Activated CD8-positive, alpha-beta memory T cell treated with anti-CD3 and anti-CD28 coated beads, Interleukin-2, amount 50 U/mL, for 48 hours (primary cell): ENCODE results near the gene BRD3OS.
"Not testable (repeated sequence)": the region's sequence is repeated elsewhere in the genome, so short reads cannot be mapped to it uniquely, and the experiment has no call there.

Experiments
- DNase-seq: peaks from one replicate; pipeline ENCODE4 v3.0.0-alpha.2; 2020

Gene BRD3OS

GRCh38 chr9:134066526-134066912 is 41.2 kb downstream of the BRD3OS start:
- DNase-seq: no peak

GRCh38 chr9:134066913-134067851 is 41.9 kb downstream of the BRD3OS start:
- DNase-seq: peak; percentile 71

GRCh38 chr9:134067904-134068743 is 42.8 kb downstream of the BRD3OS start, which contains the start of gene BRD3:
TSS of gene BRD3 (minus strand) at chr9:134068026. CDS start at chr9:134053477, 14,549 bp downstream.
- DNase-seq: peak; percentile 89

- DNase-seq: no peak
These were observed 43.6 kb downstream of the BRD3OS start for GRCh38 chr9:134068744-134069479.

- DNase-seq: no peak
These were observed 44.5 kb downstream of the BRD3OS start for GRCh38 chr9:134069480-134070399.

GRCh38 chr9:134071149-134071548 is 45.9 kb downstream of the BRD3OS start:
- DNase-seq: no peak

GRCh38 chr9:134072683-134073082 is 47.4 kb downstream of the BRD3OS start:
- DNase-seq: not testable (repeated sequence)

- no peak for DNase-seq
These were observed 48.2 kb downstream of the BRD3OS start for GRCh38 chr9:134073500-134073899.

GRCh38 chr9:134075689-134076088 is 50.4 kb downstream of the BRD3OS start:
- not testable (repeated sequence) for DNase-seq

- DNase-seq: no peak
These were observed 51.4 kb downstream of the BRD3OS start for GRCh38 chr9:134076644-134077043.
